K562 (cell line): Measurements from ENCODE around the gene LPCAT1. TPM values are rescaled to one million over a fixed set of nuclear protein-coding genes. Genes with fewer than 3 reads are reported as not detected.

ENCODE experiments used
- ATAC-seq: fragments of 200-7000 bp; cut with Tn5 transposase; 3 replicates; pipeline ENCODE4 v1.9.1; 2020; ENCODE audit warnings: moderate library complexity
- BruUV-seq: library from RNA; stranded (reverse); fragments of 400-500 nt; replicated peaks from 2 replicates; lab custom pipeline; 2021; lab: Mats Ljungman, UMichigan
- CTCF ChIA-PET: fragments of 300-600 bp; formaldehyde crosslinking; extraction: SDS; loops from one replicate; lab custom pipeline; 2021; ENCODE audit warnings: low intra/inter-chr PET ratio; lab: Yijun Ruan, JAX
- POLR2A ChIA-PET: fragments of 300-600, 350-650 bp; sonication (Branson Sonifier 250); formaldehyde crosslinking; extraction: SDS; loops from one replicate; lab custom pipeline; 2021; ENCODE audit warnings: antibody characterized with exemption, inconsistent platforms; lab: Yijun Ruan, JAX
- DNase-seq, 4 experiments: peaks; one replicate each; pipeline versions ENCODE4 v3.0.0 to v3.0.0-alpha.2; 2011 to 2018; ENCODE audit warnings: low spot score in 3 of 4, mixed read lengths in 3 of 4; ENCODE audit errors: extremely low read depth in 1 of 4
- FAIRE-seq: peaks from 2 replicates; lab custom pipeline; 2011; peaks lifted over from hg19 to GRCh38; lab: Jason Lieb, UNC
- H2AFZ ChIP-seq: 2 replicates; pipeline ENCODE4 v1.6.0; 2011; ENCODE audit warnings: low read depth, low read length, control low read depth, inconsistent platforms
- H3K27ac ChIP-seq: fragments of 200-600 bp; 3 replicates; pipeline ENCODE4 v1.8.0; 2011; ENCODE audit warnings: low read depth, mild to moderate bottlenecking, control low read depth, inconsistent platforms, low read length, moderate library complexity, mixed read lengths; ENCODE audit errors: extremely low read depth
- H3K27me3 ChIP-seq, 2 experiments: fragments of 300-600 bp in 1 of 2; 2 replicates in 1 of 2; 3 replicates in 1 of 2; pipeline versions ENCODE4 v1.6.0 to v1.8.0; 2011; ENCODE audit warnings: inconsistent platforms in 2 of 2, low read length in 2 of 2, mild to moderate bottlenecking in 1 of 2, mixed read lengths in 1 of 2, moderate library complexity in 1 of 2; ENCODE audit not compliant: control insufficient read depth in 2 of 2, insufficient read depth in 2 of 2
- H3K36me3 ChIP-seq: fragments of 300-600 bp; 3 replicates; pipeline ENCODE4 v1.8.0; 2011; ENCODE audit warnings: mild to moderate bottlenecking, low read length, inconsistent platforms; ENCODE audit not compliant: control insufficient read depth, insufficient read depth
- H3K4me1 ChIP-seq, 2 experiments: fragments of 200-600 bp in 1 of 2; replicated peaks in 1 of 2; 2 replicates in 1 of 2; 3 replicates in 1 of 2; pipeline versions ENCODE4 v1.5.1 to v1.8.0; 2011; ENCODE audit warnings: inconsistent platforms in 2 of 2, low read length in 2 of 2, mild to moderate bottlenecking in 1 of 2, mixed read lengths in 1 of 2, moderate library complexity in 1 of 2; ENCODE audit not compliant: control insufficient read depth in 2 of 2, insufficient read depth in 2 of 2
- H3K4me2 ChIP-seq: 2 replicates; pipeline ENCODE4 v1.6.1; 2011; ENCODE audit warnings: low read length, control low read depth, inconsistent platforms, mixed read lengths; ENCODE audit not compliant: insufficient read depth
- H3K4me3 ChIP-seq: fragments of 200-600 bp; sonication (generic), shearing (Covaris generic); 2 replicates; pipeline ENCODE4 v1.5.1; 2016; ENCODE audit warnings: control low read depth, inconsistent platforms
- H3K79me2 ChIP-seq: fragments of 200-600 bp; 3 replicates; pipeline ENCODE4 v1.8.0; 2011; ENCODE audit warnings: low read length, inconsistent platforms; ENCODE audit not compliant: control insufficient read depth, insufficient read depth
- H3K9ac ChIP-seq, 2 experiments: 2 replicates each; pipeline versions ENCODE4 v1.6.0 to v1.6.1; 2011; ENCODE audit warnings: low read depth in 2 of 2, low read length in 2 of 2, control low read depth in 1 of 2, inconsistent platforms in 1 of 2, mild to moderate bottlenecking in 1 of 2, mixed read lengths in 1 of 2; ENCODE audit not compliant: insufficient read depth in 1 of 2
- H3K9me1 ChIP-seq: one replicate; pipeline ENCODE4 v1.6.0; 2011; ENCODE audit warnings: inconsistent platforms, mild to moderate bottlenecking, low read length, moderate library complexity; ENCODE audit not compliant: control insufficient read depth, insufficient read depth
- H3K9me3 ChIP-seq: replicated peaks from 2 replicates; pipeline ENCODE4 v1.5.1; 2011; ENCODE audit warnings: low read depth, low read length, inconsistent platforms; ENCODE audit not compliant: control insufficient read depth, insufficient read depth
- H4K20me1 ChIP-seq: replicated peaks from 2 replicates; pipeline ENCODE4 v1.6.1; 2011; ENCODE audit warnings: low read length, inconsistent platforms, mixed read lengths; ENCODE audit not compliant: control insufficient read depth, insufficient read depth
- GATA2 ChIP-seq: sonication (generic); formaldehyde crosslinking; IDR thresholded peaks from 2 replicates; pipeline ENCODE4 v1.4.0; 2020; ENCODE audit warnings: mild to moderate bottlenecking, missing genetic modification reagents
- MTF1 ChIP-seq: fragments of 250-450 bp; sonication (Bioruptor Pico); IDR thresholded peaks from 2 replicates; pipeline ENCODE4 v1.9.0; 2021; ENCODE audit warnings: moderate library complexity, mild to moderate bottlenecking, inconsistent platforms, borderline replicate concordance
- POLR2G ChIP-seq: fragments of 200-400 bp; formaldehyde crosslinking; IDR thresholded peaks from 2 replicates; pipeline ENCODE4 v1.6.1; 2017; ENCODE audit warnings: low read depth, mild to moderate bottlenecking, antibody characterized with exemption, low read length, moderate library complexity
- PPARD ChIP-seq: fragments of 250-450 bp; sonication (Bioruptor Pico); IDR thresholded peaks from 2 replicates; pipeline ENCODE4 v1.8.0; 2022; ENCODE audit warnings: inconsistent platforms, mild to moderate bottlenecking, moderate library complexity
- PRMT5 ChIP-seq: sonication (generic); formaldehyde crosslinking; IDR thresholded peaks from 2 replicates; pipeline ENCODE4 v1.5.0; 2020; ENCODE audit warnings: missing genetic modification reagents
- PRPF4 ChIP-seq: fragments of 200-400 bp; formaldehyde crosslinking; IDR thresholded peaks from one replicate; pipeline ENCODE4 v1.6.1; 2017; ENCODE audit warnings: low read length, low read depth, mild to moderate bottlenecking; ENCODE audit not compliant: insufficient read depth, poor library complexity, severe bottlenecking
- WGBS: fragments of 100-300 bp; shearing (Covaris generic); methylation state at CpG from one replicate; pipeline ENCODE4 v1.1.6; 2016; ENCODE audit warnings: low coverage, mixed read lengths; ENCODE audit not compliant: insufficient coverage; ENCODE audit errors: missing lambda C conversion rate; 5-methylcytosine and 5-hydroxymethylcytosine counted together
- in situ Hi-C: fragments of 300-500 bp; cut with MboI; formaldehyde crosslinking; loops from 4 replicates; pipeline ENCODE4 v1.15.0; 2018; ENCODE audit warnings: inconsistent platforms, mixed read lengths
- intact Hi-C: fragments of 100-400 bp; cut with micrococcal nuclease; formaldehyde crosslinking; loops from 2 replicates; pipeline ENCODE4 v1.14.2; 2022
- polyA plus RNA-seq, 8 experiments: library from polyadenylated mRNA; depleted of rRNA in 4 of 8; stranded (reverse) in 5 of 8; unstranded in 3 of 8; fragments of >200 nt; fragmentation: Nextera tagmentation in 2 of 8; fragmentation: Illumina TruSeq in 1 of 8; extraction: Ambion mirVana in 2 of 8; extraction: Trizol in 1 of 8; gene quantifications; 2 replicates each; pipeline versions ENCODE4 v1.2.1 to v1.2.3, GENCODE V29; 2011 to 2014; ENCODE audit warnings: inconsistent platforms in 1 of 8, missing spikeins in 1 of 8
- total RNA-seq, 7 experiments: library from RNA; depleted of rRNA in 6 of 7; stranded (reverse); fragments of >200 nt in 6 of 7; fragmentation: Illumina TruSeq in 2 of 7; extraction: Trizol in 2 of 7; gene quantifications; 2 replicates each; pipeline versions ENCODE4 v1.2.1 to v1.2.3, GENCODE V29; 2011 to 2021; ENCODE audit warnings: low replicate concordance in 1 of 7
- TF ChIP-seq, protein P1 (sequence below): fragments of 200-400 bp; formaldehyde crosslinking; IDR thresholded peaks from 2 replicates; pipeline ENCODE4 v1.6.1; 2017; ENCODE audit warnings: mild to moderate bottlenecking, low read depth, low read length, moderate library complexity

LPCAT1 gene
- total and polyA plus RNA-seq, 9 of the 15 experiments (the other 6 are each of a cell fraction or from before 2014, with no cell fraction given), result 0.14 to 18.4 (median 13.9) TPM

GRCh38 chr5:1467341-1468246 lies 56.2 kb downstream of the LPCAT1 start:
- no peak for ATAC-seq
- no TSS peak for BruUV-seq

More at GRCh38 chr5:1467341-1468246, 56.2 kb downstream of the LPCAT1 start:
- Histone ChIP-seq H3K9ac (no peak overlapping the region; a peak in 1 of 4 replicates), H3K9me3 (peaks cover 16% of the 10 kb centered on the region), H3K4me2 (no peak overlapping the region), H3K27me3 (no peaks in the 10 kb centered on the region), H3K27ac (no peak overlapping the region), H3K36me3 (no peaks in the 10 kb centered on the region; the same call in 2 of the 3 replicates), H3K79me2 (no peaks in the 10 kb centered on the region), H2AFZ (no peak overlapping the region), H3K9me1 (no peaks in the 10 kb centered on the region), H3K4me1 (peaks cover 0 to 13% of the 10 kb centered on the region in 2 experiments; a peak in 1 of 5 replicates), H4K20me1 (no peaks in the 10 kb centered on the region; the same call in 1 of the 2 replicates), H3K4me3 (no peak overlapping the region)
- ChIA-PET POLR2A (interaction anchor here (1.5 kb wide), 1 partner anchor 10 kb away, joined by 3 read pairs; no protein-coding TSS in a partner anchor), CTCF (no interaction called here)
- FAIRE-seq (no peak), DNase-seq (no peak)
- 72% methylated on average over 32 of the region's 51 CpGs for WGBS
- intact Hi-C loops, result no loop called here
- TF ChIP-seq PRPF4 (no peak), MTF1 (CRISPR knock-in tag) (no peak), GATA2 (no peak), PPARD (CRISPR knock-in tag) (no peak), PRMT5 (CRISPR knock-in tag) (no peak), POLR2G (peak; percentile 46; the same call in 1 of the 2 replicates)
- TF ChIP-seq, protein P1, sequence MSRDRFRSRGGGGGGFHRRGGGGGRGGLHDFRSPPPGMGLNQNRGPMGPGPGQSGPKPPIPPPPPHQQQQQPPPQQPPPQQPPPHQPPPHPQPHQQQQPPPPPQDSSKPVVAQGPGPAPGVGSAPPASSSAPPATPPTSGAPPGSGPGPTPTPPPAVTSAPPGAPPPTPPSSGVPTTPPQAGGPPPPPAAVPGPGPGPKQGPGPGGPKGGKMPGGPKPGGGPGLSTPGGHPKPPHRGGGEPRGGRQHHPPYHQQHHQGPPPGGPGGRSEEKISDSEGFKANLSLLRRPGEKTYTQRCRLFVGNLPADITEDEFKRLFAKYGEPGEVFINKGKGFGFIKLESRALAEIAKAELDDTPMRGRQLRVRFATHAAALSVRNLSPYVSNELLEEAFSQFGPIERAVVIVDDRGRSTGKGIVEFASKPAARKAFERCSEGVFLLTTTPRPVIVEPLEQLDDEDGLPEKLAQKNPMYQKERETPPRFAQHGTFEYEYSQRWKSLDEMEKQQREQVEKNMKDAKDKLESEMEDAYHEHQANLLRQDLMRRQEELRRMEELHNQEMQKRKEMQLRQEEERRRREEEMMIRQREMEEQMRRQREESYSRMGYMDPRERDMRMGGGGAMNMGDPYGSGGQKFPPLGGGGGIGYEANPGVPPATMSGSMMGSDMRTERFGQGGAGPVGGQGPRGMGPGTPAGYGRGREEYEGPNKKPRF, result no peak
- in situ Hi-C loops, result no loop called here
